GM19238 (cell line): ENCODE data around the gene PMM1.
"Not testable (repeated sequence)": the region's sequence is repeated elsewhere in the genome, so short reads cannot be mapped to it uniquely, and the experiment has no call there.

ENCODE experiments used
- DNase-seq: peaks from one replicate; pipeline ENCODE4 v3.0.0; 2011; ENCODE audit warnings: low spot score; ENCODE audit not compliant: insufficient read length

Gene PMM1

GRCh38 chr22:41564563-41564962, 25.1 kb downstream of the PMM1 start:
- no peak for DNase-seq

DNA sequence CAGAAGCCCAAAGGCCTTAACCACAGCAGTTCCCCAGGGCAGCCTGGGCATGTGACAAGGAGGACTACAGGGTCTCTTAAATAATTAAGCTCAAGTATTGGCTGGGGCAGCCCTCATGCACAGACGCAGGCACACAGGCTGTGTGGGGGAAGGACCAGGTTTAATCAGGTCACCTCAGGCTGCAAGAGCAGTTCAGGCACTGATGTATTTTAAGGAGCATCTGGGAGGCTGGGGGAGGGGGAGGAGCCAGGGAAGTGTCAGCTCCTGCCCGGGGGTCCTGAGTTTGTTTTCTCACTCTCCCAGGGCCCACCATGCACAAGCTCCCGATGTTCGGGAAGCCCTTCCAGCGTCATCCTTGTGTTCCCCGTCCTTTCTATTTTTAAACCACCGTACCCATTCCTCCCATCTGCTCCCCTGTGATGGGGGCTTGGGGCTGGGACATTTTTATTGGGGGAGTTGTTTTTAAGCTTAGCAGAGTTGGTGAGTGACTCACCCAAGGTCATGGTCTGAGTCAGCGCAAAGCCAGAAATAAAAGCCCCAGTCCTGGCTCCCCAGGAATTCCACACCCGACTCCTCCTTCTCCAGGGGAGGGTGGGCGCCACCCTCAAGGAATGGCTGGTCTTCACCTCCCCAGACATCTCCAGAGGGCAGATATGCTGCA, 26.5 kb downstream of the PMM1 start:
- DNase-seq, result no peak

DNA sequence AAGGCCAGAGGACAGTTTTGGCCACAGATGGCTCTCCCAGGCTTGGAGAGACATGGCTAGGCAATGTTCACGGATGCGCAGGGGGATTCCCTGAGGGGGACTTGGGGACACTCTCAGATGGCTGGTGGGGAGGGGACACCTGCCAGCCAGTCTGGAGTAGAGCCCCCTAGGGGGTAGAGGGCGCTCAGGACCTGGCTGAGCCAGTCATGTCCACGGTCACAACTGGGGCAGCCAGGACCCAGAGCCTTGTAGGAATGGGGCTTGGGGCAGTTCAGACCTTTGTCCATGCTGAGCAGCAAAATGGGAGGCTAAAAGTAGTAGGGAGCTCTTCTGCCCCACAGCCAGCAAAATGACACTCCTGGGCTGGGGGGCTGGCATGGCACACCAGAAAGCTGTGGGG, 27.2 kb downstream of the PMM1 start:
- DNase-seq, result no peak

GRCh38 chr22:41561788-41562187, 27.9 kb downstream of the PMM1 start:
- no peak for DNase-seq

GRCh38 chr22:41561335-41561734, 28.3 kb downstream of the PMM1 start:
- no peak for DNase-seq

- DNase-seq, result no peak
These were observed 29.6 kb downstream of the PMM1 start for GRCh38 chr22:41560095-41560471.

DNA sequence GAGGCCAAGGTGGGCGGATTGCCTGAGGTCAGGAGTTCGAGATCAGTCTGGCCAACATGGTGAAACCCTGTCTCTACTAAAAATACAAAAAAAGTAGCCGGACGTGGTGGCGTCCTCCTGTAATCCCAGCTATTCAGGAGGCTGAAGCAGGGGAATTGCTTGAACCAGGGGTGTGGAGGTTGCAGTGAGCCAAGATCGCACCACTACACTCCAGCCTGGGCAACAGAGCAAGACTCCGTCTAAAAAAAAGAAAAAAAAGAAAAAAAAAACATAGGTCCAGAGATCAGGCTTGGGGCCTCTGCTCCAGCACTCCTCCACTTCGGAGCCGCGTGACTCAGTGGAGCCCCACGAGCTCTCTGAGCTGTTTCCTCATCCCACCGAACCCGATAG, 31.4 kb downstream of the PMM1 start:
- DNase-seq, result not testable (repeated sequence)

DNA sequence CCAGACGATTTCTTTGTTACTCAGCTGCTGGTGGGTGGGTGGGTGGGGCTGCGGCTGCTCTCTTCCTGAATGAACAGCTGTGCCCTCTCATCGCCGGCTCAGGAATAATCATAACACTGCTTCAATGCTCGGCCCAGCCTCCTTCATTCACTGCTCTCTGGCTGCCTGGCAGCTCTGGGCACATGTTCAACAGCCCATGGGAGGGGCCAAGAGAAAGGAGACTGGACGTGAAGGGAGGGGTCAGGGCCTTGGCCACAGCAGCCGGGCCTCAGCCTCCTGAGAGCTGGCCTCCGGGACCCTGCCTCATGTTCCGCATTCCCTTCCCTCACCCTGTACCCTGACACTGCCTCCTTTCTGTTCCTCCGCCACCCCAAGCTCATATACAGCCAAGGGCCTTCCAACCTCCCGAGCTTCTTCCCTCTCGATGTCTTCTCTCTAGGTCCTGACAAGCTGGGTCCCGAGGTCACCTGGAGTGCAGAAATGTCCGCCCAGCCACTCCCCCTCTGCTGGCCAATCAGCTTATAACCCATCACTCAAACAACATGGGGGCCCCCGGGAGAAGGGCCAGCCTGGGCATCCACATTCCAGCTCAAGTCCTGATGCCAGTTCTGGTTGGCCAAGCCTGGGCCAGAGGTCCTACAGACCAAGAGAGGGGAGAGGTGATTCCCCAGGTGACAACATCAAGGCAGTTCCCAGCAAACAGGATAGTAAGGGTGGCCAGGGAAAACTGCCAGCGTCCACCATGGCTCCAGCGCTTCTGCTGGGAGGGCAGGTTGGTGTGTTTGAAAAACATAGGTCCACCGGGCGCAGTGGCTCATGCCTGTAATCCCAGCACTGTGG, 32.0 kb downstream of the PMM1 start:
- no peak for DNase-seq

DNA sequence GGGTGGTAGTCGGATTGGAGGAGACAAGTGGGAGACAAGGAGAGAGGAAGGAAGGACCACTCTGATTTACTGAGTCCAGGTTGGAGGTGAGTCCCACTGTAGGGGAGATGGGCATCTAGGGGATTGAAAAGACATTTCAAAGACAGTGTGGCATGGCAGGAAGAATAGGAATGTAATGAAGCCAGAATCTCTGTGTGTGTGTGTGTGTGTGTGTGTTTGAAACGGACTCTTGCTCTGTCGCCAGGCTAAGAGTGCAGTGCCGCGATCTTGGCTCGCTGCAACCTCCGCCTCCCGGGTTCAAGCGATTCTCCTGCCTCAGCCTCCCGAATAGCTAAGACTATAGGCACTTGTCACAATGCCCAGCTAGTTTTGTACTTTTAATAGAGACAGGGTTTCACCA, 33.1 kb downstream of the PMM1 start:
- DNase-seq, result no peak

GRCh38 chr22:41555325-41555982, 34.2 kb downstream of the PMM1 start:
- no peak for DNase-seq

GRCh38 chr22:41551877-41552582, 37.6 kb downstream of the PMM1 start:
- DNase-seq, result no peak

- no peak for DNase-seq
These were observed 38.6 kb downstream of the PMM1 start for GRCh38 chr22:41550952-41551491.

- no peak for DNase-seq
These were observed 40.8 kb downstream of the PMM1 start for GRCh38 chr22:41548830-41549211.

GRCh38 chr22:41544671-41545476, 44.8 kb downstream of the PMM1 start:
- DNase-seq, result no peak

DNA sequence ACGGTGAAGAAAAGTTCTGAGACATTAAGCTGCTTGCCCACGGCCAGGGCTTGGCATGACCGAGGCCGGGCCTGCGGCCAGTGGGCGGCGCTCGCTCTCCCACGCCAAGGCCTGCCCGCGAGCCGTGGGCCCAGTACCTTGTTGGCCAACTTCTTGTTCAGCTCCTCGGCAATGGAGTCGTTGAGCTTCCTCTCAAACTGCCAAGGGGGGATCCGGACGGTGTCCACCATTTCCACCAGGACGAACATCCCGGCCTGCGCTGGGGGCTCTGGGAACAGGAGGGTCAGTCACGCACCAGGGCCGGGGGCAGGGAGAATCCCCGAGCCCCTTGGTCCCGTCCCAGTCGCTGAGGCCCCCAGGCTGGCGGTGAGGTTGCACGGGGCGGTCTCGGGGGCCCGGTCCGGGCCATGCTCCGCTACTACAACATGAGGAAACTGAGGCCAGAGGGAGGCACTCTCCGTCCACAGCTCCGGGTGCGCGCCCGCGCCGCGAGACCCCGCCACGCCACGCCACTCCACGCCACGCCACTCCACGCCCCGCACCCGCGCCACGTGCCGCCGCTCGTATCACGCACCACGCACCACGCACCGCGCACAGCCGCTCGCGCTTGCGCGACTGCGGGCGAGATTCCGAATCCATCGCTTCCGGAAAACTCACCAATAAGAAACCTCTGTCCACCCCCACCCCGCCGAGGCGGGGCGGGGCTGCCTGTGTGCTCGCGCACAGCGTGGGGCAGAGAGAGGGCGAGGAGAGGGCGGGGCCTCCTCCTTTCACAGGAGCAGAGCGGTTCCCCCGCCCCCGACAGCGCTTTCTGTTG, 45.6 kb downstream of the PMM1 start, which contains the start of gene POLR3H:
Gene POLR3H, minus strand, starts transcription at position 617 of the 817 bp plus-strand sequence. Its CDS starts 369 bp downstream, at position 248.
- peak; percentile 98 for DNase-seq

DNA sequence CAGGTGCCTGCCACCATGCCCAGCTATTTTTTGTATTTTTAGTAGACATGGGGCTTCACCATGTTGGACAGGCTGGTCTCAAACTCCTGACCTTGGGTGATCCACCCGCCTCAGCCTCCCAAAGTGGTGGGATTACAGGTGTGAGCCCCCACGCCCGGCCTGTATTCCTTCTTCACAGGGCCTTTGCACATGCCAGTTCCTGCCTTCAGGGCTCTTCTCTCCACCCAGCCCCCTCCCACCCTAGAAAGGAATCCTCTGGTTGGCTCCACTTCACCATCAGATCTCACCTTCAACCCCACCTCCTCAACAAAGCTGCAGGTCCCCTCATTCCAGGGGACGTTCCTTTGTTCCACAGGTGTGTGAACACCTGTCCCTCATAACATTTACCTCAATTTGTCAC, 47.4 kb downstream of the PMM1 start:
- no peak for DNase-seq

GRCh38 chr22:41541484-41541883, 48.2 kb downstream of the PMM1 start:
- no peak for DNase-seq

DNA sequence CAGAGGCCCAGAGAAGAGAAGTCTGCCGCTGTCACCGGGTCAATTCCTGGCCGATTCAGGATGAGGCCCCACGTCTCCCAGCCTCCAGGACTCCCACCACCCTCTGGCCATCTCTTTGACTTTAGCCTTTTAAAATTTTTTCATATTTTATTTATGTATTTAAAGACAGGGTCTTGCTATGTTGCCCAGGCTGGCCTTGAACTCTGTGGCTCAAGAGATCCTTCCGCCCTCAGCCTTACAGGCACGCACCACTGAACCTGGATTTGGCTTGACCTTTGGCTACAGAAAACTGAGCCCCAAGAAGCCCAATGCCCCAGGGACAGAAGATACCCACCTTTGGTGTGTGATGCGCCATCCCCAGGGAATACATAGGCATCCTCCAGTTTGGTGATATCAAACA, 49.3 kb downstream of the PMM1 start:
- no peak for DNase-seq

GRCh38 chr22:41540006-41540315, 49.7 kb downstream of the PMM1 start:
- DNase-seq, result no peak
